T-helper 22 cell (primary cell): Measurements from ENCODE around the gene FNTB.

Source experiments
- DNase-seq: peaks from one replicate; pipeline ENCODE4 v3.0.0-alpha.2; 2020; ENCODE audit warnings: low read depth

The FNTB gene

DNA sequence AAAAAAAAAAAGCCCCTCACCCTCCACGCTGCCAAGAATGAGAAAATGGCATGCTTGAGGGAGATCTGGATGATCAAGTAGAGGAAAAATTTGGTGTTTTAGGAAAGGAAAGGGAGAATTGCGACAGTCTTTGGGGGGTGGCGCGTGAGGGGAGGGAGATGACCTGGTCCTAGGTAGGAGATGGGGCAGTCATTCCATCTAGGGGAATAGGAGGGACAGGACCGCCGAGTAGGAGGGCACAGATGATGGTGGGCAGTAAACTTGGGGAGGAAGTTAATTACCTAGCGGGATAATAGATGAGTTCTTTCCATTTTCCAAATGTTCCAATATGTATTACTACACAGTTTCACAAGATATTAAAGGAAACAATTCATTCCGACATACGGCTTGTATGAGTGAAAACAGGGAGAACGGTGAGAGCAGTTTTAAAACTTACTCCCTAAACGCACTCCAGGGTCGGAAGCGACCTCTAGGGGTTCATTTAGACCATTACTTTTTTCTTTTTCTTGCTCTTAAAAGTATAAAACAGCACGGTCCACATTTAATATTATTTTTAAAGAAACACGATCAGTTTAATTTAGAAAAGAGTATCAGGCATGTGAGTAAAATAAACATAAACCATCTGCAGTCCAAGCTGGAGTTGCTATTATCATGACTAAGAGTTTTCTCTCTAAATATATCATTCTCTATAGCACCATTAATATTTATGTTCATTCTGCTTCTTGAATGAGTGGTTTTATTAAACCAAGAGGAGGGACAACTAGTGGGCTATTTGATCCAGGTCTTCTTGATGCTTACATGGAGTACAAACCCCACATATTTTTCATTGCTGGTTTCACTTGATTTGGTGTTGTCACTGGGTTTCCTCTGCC is 3.0 kb upstream of the FNTB start:
- DNase-seq = no peak

DNA sequence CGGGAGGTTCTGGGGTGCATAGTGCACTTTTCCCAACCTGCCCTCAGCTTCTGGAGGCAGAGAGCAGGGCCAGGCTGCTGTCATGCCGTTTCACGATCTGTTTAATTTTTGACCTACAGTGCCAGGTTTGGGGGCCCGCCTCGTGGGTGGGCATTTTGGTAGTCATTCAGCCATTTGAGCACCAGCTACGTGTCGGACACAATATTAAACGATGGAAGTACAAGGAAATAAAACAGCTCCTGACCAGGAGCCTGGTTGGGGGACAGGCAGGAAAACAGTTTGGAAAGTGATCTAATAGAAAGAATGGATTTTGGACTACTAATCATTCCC is 708 bp downstream of the FNTB start:
- no peak for DNase-seq

GRCh38 chr14:64990296-64990695 is 3.6 kb downstream of the FNTB start:
- DNase-seq = no peak

GRCh38 chr14:64990939-64991338 is 4.2 kb downstream of the FNTB start:
- DNase-seq = no peak

GRCh38 chr14:64992328-64992885 is 5.7 kb downstream of the FNTB start:
- no peak for DNase-seq

DNA sequence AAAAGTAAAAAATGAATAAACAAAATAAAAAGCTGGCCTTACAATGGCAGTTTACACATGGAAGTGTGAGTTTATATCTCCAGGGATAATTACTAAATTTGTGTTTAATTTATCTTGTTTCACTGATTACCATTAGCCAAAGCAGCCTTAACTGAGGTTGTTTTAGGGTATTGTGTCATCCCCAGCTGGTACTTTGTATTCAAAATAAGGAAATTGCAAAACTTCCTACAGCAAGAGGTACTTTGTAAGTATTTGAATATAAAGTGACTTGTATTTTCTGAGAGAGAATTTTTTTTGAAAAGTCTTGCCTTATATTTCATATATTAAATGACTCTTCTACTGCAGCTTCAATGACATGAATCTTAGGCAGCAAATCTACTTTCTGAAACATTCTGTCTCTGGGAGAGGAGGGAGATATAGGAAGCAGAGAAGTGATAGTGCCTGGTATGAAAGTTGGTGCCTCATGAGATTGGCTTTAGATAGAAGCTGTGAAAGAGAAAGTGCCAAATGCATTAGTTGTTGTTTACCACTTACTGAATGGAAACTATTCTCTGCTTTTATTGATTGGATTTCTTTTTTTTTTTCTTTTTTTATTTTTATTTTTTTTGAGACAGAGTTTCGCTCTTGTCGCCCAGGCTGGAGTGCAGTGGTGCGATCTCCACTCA is 6.7 kb downstream of the FNTB start:
- no peak for DNase-seq

DNA sequence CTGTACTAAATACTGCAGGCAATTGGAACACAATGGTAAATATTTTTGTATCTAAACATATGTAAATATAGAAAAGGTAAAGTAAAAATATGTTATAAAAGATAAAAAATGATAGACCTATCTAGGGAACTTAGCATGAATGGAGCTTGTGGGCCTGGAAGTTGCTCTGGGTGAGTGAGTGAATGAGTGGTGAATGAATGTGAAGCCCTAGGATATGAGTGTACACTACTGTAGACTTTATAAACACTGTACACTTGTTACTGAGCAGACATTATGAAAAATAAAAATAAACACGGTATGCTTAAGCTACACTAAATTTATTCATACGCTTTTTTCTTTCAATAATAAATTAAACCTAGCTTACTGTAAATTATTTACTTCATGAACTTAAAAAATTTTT is 7.8 kb downstream of the FNTB start:
- no peak for DNase-seq

GRCh38 chr14:64995291-64995690 is 8.6 kb downstream of the FNTB start:
- DNase-seq = no peak

- no peak for DNase-seq
These were observed 10.6 kb downstream of the FNTB start for GRCh38 chr14:64997108-64997794.

- DNase-seq = no peak
These were observed 11.8 kb downstream of the FNTB start for GRCh38 chr14:64998455-64998931.

- no peak for DNase-seq
These were observed 14.3 kb downstream of the FNTB start for GRCh38 chr14:65000898-65001591.

- no peak for DNase-seq
These were observed 15.0 kb downstream of the FNTB start for GRCh38 chr14:65001723-65002122.

DNA sequence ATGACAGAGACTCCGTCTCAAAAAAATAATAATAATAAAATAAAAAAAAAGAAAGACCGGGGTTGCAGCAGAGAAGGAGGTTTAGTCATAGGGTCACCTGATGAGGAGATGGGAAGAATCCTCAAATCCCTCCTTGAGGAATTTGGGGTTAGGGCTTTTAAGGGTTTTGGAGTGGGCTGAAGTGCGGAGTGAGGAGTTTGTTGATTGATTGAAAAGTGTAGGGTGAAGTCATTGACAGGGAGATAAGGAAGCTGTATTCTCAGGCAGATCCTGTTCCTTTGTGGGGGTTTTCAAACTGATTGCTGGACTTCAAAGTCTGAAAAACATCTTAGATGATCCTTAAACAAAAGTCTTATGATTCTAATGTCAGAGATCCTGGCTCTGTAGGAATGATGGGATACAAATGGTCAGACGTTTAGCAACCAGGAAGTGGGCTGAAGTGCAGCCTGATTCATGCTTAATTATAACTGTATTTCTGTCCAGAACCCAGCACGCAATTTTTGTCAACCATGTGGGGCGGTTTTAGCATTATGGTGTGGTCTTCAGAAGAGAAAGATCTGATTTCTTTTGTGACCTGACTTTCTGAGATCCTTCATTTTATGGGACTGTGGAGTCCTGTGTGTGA is 16.0 kb downstream of the FNTB start:
- no peak for DNase-seq

DNA sequence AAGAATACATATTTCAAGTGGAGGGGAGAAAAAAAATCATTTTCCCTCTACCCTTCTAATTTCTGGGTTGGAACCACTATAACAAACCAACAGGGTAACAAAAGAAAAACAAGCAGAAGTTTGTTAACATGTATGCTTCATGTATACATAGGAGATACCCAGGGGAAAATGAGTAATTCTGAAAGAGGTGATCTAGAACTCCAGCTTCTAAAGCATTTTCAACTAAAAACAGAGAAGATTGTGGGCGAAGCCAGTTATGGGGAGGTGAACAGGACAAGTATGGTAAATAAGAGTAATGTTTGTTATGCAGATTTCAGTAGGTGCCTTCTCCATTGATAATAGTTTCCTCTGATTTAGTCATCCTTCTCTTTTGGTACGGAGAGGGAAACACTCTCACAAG is 16.7 kb downstream of the FNTB start:
- DNase-seq = no peak

GRCh38 chr14:65006261-65006721 is 19.6 kb downstream of the FNTB start:
- no peak for DNase-seq

DNA sequence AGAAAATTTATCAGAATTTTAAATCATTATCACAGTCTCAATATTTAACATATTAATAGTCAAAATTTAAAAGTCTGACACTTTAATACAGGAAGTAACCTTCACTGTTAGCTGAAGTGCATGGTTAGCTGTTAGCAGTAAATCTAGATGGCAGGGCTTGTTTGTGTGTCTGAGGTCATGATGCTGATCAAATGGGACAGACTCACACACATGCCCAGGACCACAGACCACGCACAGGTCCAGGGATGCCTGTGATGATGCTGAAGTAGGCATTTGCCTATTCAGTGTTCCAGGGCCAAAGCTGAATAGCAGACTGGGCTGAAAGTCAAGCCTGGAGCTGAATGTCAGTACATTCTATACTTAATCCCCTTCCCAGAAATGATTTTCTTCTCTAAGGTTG is 20.5 kb downstream of the FNTB start:
- DNase-seq = no peak

DNA sequence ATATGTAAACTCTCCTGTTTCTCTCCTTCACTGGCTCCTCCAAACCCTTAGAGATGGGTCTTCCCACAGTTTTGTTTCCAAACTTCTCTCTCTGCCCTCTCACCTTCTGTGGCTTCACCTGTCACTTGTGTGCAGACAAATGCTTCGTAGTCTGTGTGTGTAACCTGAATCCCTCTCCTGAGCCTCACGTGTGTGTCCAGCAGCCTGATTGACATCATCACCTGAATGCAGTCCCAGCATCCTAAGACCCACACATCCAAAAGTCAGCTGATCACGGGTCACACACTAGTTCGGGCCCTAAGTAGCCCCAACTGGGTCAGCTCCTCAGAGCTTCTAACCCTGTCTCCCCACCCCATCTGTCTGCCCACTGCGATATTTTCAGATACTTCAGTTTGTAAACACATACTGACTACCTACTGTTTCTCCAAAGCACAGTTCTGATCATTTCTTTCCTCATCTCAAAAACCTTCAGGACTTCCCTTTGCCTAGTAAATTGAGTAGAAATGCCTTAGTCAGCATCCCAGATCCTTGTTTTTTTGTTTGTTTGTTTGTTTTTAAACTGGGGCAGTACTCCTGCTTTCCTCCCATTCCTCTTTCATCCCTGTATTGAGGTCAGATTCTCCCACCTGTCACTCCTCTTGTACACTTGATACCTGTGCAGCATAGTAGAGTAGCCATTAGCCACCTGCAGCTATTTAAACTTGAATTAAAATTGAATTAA is 23.7 kb downstream of the FNTB start:
- DNase-seq = no peak

- DNase-seq = no peak
These were observed 24.8 kb downstream of the FNTB start for GRCh38 chr14:65011538-65011937.

DNA sequence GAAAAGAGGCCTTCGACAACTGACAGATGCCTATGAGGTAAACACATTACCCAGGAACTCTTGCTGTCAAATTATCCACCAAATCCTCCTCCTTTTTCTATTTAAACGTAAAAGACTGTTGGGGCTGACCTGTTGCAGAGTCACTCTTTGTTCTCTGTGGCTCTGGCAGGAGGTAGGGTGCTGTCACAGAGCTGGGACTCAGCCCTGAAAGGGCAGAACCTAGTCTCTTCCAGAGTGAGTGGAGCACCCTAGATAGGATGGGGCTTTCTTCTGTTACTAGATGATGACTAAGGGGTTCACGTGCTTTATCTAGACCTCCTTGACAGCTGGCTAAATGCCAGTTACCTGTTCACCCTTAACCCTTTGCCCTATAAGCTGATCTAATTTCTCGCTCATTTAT is 25.7 kb downstream of the FNTB start:
- no peak for DNase-seq

DNA sequence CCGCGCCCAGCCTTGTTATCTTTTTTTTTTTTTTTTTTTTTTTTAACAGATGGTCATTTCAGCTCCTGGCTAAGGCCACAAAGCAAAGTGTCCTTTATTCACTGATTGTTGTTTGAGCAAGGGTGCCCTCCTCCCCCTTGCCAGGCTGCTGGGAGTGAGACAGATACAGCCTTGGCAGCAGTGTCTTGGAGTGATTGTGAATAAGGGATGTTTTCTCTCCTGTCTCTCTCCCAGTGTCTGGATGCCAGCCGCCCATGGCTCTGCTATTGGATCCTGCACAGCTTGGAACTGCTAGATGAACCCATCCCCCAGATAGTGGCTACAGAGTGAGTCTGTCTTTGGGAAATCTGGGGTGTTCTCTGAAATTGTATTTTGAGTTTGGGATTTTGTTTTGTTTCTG is 28.7 kb downstream of the FNTB start:
- DNase-seq = no peak

GRCh38 chr14:65016471-65016870 is 29.8 kb downstream of the FNTB start:
- no peak for DNase-seq
